Panc1 (cell line): Measurements from ENCODE around the gene RAB43. TPM values are rescaled to one million over a fixed set of nuclear protein-coding genes. Genes with fewer than 3 reads are reported as not detected.
A peak's percentile ranks its signal among the peaks of the same experiment; 100 is the strongest.
"Not testable (repeated sequence)": the region's sequence is repeated elsewhere in the genome, so short reads cannot be mapped to it uniquely, and the experiment has no call there.

Experiments
- ATAC-seq: fragments of 200-7000 bp; cut with Tn5 transposase; 2 replicates; pipeline ENCODE4 v1.9.1; 2020; ENCODE audit warnings: mild to moderate bottlenecking, moderate library complexity
- BruUV-seq: library from RNA; stranded (reverse); fragments of 400-500 nt; replicated peaks from 2 replicates; lab custom pipeline; 2021; lab: Mats Ljungman, UMichigan
- CTCF ChIA-PET: fragments of 300-600 bp; sonication (Branson Sonifier 250); formaldehyde crosslinking; loops from one replicate; lab custom pipeline; 2022; ENCODE audit warnings: antibody characterized with exemption; lab: Charles Lee
- POLR2A ChIA-PET: fragments of 300-600 bp; sonication (Branson Sonifier 250); formaldehyde crosslinking; loops from one replicate; lab custom pipeline; 2022; ENCODE audit warnings: antibody characterized with exemption; lab: Charles Lee
- DNase-seq: peaks from one replicate; pipeline ENCODE4 v3.0.0-alpha.2; 2010; ENCODE audit warnings: low read depth, low spot score
- H3K27ac ChIP-seq: 2 replicates; pipeline ENCODE4 v1.5.1; 2011; ENCODE audit warnings: mild to moderate bottlenecking, low read length, inconsistent platforms
- H3K27me3 ChIP-seq: fragments of 200-500 bp; sonication (Bioruptor generic); 2 replicates; pipeline ENCODE4 v1.6.0; 2014; ENCODE audit warnings: low read length, inconsistent platforms; ENCODE audit not compliant: control insufficient read depth, insufficient read depth
- H3K36me3 ChIP-seq: fragments of 200-500 bp; sonication (Bioruptor generic); 2 replicates; pipeline ENCODE4 v1.5.1; 2014; ENCODE audit warnings: inconsistent platforms, mild to moderate bottlenecking, low read length, moderate library complexity; ENCODE audit not compliant: control insufficient read depth, insufficient read depth
- H3K4me1 ChIP-seq: 2 replicates; pipeline ENCODE4 v1.5.1; 2011; ENCODE audit warnings: inconsistent platforms, mild to moderate bottlenecking, low read length, moderate library complexity; ENCODE audit not compliant: control insufficient read depth, insufficient read depth
- H3K4me3 ChIP-seq, 2 experiments: 2 replicates each; pipeline ENCODE4 v1.5.1; 2011 to 2012; ENCODE audit warnings: low read depth in 2 of 2, low read length in 2 of 2, mild to moderate bottlenecking in 2 of 2, inconsistent platforms in 1 of 2, moderate library complexity in 1 of 2
- H3K9me3 ChIP-seq: fragments of 200-500 bp; sonication (Bioruptor generic); 2 replicates; pipeline ENCODE4 v1.5.1; 2014; ENCODE audit warnings: low read depth, mild to moderate bottlenecking, inconsistent platforms, low read length, moderate library complexity; ENCODE audit not compliant: control insufficient read depth, insufficient read depth
- POLR2AphosphoS5 ChIP-seq: IDR thresholded peaks from 2 replicates; pipeline ENCODE4 v1.6.1; 2012; ENCODE audit warnings: mild to moderate bottlenecking, low read depth, low read length, moderate library complexity
- SIN3A ChIP-seq: IDR thresholded peaks from 2 replicates; pipeline ENCODE4 v1.6.1; 2012; ENCODE audit warnings: low read depth, mild to moderate bottlenecking, low read length, moderate library complexity, borderline replicate concordance; ENCODE audit not compliant: insufficient read depth
- TCF7L2 ChIP-seq: IDR thresholded peaks from 2 replicates; pipeline ENCODE4 v1.6.1; 2011; ENCODE audit warnings: mild to moderate bottlenecking, low read depth, low read length, inconsistent platforms
- in situ Hi-C: cut with HindIII; loops from 2 replicates; pipeline ENCODE4 v1.10.0; 2016; ENCODE audit warnings: low sequenced_read_pairs, low pct_unique_long_range_greater_than_20kb
- intact Hi-C: fragments of 100-400 bp; cut with micrococcal nuclease; formaldehyde crosslinking; loops from one replicate; pipeline ENCODE4 v1.10.0; 2022; ENCODE audit not compliant: unreplicated experiment
- total RNA-seq: library from RNA; stranded (reverse); gene quantifications from one replicate; pipeline ENCODE4 v1.2.1, GENCODE V29; 2021; ENCODE audit not compliant: unreplicated experiment
- TF ChIP-seq, protein P1 (sequence below): fragments of 450-650 bp; IDR thresholded peaks from 2 replicates; pipeline ENCODE4 v1.5.1; 2017; ENCODE audit warnings: mild to moderate bottlenecking
- TF ChIP-seq, protein P2 (sequence below), 2 experiments: IDR thresholded peaks; 2 replicates each; pipeline ENCODE4 v1.6.1; 2011 to 2012; ENCODE audit warnings: low read depth in 2 of 2, control low read depth in 1 of 2, low read length in 1 of 2, mild to moderate bottlenecking in 1 of 2, moderate library complexity in 1 of 2; ENCODE audit not compliant: insufficient read depth in 1 of 2

The RAB43 gene
- total RNA-seq, 1 experiment from 2014 or later = 27.7 TPM

DNA sequence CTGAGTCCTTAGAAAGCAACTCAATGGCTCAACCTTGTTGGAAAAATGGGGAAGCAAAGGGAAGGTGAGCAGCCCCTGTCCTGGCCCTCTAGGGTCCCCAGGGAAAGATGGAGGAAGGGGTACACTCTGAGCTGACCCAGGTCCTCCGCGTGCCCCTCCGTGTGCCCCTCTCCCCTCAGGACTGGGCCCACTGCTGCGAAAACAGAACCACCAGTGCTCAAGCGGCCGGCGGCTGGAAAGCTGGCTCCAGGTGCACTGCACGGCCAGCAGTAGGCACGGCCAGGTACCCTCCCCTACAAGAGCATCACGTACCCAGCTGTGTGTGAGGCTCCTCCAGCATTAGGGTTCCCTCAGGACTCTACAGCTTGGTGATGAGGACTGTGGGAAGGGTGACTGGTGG lies 26.3 kb downstream of the RAB43 start:
- Histone ChIP-seq H3K4me1 (no peaks in the 10 kb centered on the region), H3K27ac (no peak overlapping the region), H3K27me3 (no peaks in the 10 kb centered on the region), H3K4me3 (no peak overlapping the region), H3K9me3 (no peaks in the 10 kb centered on the region), H3K36me3 (no peaks in the 10 kb centered on the region)
- intact Hi-C loops (no loop called here), in situ Hi-C loops (no loop called here)
- ChIA-PET POLR2A (no interaction called here), CTCF (no interaction called here)
- ATAC-seq (no peak), DNase-seq (no peak)
- no TSS peak for BruUV-seq
- TF ChIP-seq SIN3A (no peak), TCF7L2 (no peak), POLR2AphosphoS5 (no peak)
- TF ChIP-seq, protein P1, sequence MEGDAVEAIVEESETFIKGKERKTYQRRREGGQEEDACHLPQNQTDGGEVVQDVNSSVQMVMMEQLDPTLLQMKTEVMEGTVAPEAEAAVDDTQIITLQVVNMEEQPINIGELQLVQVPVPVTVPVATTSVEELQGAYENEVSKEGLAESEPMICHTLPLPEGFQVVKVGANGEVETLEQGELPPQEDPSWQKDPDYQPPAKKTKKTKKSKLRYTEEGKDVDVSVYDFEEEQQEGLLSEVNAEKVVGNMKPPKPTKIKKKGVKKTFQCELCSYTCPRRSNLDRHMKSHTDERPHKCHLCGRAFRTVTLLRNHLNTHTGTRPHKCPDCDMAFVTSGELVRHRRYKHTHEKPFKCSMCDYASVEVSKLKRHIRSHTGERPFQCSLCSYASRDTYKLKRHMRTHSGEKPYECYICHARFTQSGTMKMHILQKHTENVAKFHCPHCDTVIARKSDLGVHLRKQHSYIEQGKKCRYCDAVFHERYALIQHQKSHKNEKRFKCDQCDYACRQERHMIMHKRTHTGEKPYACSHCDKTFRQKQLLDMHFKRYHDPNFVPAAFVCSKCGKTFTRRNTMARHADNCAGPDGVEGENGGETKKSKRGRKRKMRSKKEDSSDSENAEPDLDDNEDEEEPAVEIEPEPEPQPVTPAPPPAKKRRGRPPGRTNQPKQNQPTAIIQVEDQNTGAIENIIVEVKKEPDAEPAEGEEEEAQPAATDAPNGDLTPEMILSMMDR = no peak
- TF ChIP-seq, protein P2, sequence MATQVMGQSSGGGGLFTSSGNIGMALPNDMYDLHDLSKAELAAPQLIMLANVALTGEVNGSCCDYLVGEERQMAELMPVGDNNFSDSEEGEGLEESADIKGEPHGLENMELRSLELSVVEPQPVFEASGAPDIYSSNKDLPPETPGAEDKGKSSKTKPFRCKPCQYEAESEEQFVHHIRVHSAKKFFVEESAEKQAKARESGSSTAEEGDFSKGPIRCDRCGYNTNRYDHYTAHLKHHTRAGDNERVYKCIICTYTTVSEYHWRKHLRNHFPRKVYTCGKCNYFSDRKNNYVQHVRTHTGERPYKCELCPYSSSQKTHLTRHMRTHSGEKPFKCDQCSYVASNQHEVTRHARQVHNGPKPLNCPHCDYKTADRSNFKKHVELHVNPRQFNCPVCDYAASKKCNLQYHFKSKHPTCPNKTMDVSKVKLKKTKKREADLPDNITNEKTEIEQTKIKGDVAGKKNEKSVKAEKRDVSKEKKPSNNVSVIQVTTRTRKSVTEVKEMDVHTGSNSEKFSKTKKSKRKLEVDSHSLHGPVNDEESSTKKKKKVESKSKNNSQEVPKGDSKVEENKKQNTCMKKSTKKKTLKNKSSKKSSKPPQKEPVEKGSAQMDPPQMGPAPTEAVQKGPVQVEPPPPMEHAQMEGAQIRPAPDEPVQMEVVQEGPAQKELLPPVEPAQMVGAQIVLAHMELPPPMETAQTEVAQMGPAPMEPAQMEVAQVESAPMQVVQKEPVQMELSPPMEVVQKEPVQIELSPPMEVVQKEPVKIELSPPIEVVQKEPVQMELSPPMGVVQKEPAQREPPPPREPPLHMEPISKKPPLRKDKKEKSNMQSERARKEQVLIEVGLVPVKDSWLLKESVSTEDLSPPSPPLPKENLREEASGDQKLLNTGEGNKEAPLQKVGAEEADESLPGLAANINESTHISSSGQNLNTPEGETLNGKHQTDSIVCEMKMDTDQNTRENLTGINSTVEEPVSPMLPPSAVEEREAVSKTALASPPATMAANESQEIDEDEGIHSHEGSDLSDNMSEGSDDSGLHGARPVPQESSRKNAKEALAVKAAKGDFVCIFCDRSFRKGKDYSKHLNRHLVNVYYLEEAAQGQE (IDR thresholded peaks at IDR 0.05; ENCODE audit: insufficient read depth in 1 of 2, low read depth in 2 of 2, low read length in 1 of 2) = no peak

DNA sequence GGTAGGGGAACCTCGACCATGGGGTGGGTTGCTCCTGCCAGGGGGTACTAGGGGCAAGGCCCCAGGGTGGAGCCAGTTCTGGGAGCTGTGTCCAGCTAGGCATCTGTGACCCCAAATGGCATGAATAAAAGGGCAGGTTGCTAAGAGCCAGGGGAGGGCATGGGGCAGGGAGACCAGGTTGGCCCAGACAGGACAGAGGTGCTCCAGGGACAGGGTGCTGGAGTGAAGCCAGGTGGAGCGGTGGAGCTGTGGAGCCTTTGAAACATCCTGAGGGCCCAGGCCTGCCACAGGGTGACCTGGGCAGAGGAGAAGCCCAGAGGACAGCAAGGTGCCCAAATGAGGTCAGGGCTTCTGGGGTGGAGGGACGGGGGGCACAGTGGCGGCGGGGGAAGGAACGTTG lies 33.3 kb downstream of the RAB43 start:
- H3K4me1 ChIP-seq, BruUV-seq, H3K4me3 ChIP-seq, CTCF ChIA-PET, H3K27ac ChIP-seq, H3K9me3 ChIP-seq, DNase-seq, POLR2A ChIA-PET, H3K27me3 ChIP-seq, H3K36me3 ChIP-seq, in situ Hi-C loops: not testable (repeated sequence)
- ATAC-seq = peak; percentile 14; the same call in 1 of the 2 replicates
- intact Hi-C loops = loop anchor here (10.0 kb wide), 1 partner anchor 114 kb away; no protein-coding TSS in a partner anchor

DNA sequence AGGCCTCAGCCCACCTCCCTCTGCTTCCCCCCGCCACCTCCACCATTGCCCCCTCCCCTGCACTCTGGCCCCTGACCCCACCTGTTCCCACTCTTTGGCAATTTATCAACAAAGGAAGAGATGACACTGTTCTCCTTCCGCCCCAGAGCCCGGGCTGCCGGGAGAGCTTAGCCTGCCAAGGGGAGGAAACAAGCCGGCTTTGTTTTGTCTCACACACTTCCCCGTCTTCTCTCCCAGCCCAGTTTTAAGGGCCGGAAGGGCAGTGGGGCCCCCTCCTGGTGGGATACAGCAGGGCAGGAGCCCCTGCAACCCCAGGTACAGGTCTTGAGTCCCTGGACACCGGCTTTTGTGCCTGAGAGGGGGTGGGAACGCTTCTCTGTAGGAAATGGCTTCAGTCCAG lies 33.7 kb downstream of the RAB43 start:
- in situ Hi-C loops, H3K4me3 ChIP-seq, CTCF ChIA-PET, DNase-seq, H3K27ac ChIP-seq, H3K4me1 ChIP-seq, H3K9me3 ChIP-seq, BruUV-seq, H3K27me3 ChIP-seq, POLR2A ChIA-PET, H3K36me3 ChIP-seq: not testable (repeated sequence)
- intact Hi-C loops = loop anchor here (10.0 kb wide), 1 partner anchor 113 kb away; no protein-coding TSS in a partner anchor
- peak; percentile 82 for ATAC-seq
